CD4-positive, alpha-beta T cell treated with Interleukin-17A for 1 hour (primary cell): ENCODE results near the gene NELL1.

Experiments used
- DNase-seq: peaks from one replicate; pipeline ENCODE4 v3.0.0-alpha.2; 2020

NELL1 gene

GRCh38 chr11:20669820-20670684 lies 666 bp downstream of the NELL1 start:
- DNase-seq: no peak

DNA sequence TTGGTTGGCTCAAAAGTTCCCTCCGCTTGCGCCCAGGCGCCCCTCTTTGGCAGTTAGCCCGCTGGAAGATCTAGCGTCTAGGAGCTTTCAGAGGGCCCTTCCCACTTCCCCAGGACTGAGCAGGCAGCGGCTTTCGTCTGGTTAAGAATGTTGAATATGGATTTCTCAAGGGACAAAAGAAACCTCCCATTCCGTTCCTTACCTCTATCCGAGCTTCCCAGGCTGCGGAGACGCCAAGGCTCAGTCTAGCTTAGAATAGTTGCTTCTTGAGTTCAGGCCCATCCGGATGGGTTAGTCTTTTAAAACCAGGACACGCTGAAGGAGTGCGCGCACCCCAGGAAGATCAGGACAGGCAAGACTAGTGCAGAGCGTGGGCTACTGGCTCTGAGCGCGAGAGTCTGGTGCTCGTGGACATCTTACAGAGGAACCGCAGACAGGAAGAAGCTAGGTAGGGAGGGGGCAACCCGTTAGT lies 1.6 kb downstream of the NELL1 start:
- DNase-seq: no peak

DNA sequence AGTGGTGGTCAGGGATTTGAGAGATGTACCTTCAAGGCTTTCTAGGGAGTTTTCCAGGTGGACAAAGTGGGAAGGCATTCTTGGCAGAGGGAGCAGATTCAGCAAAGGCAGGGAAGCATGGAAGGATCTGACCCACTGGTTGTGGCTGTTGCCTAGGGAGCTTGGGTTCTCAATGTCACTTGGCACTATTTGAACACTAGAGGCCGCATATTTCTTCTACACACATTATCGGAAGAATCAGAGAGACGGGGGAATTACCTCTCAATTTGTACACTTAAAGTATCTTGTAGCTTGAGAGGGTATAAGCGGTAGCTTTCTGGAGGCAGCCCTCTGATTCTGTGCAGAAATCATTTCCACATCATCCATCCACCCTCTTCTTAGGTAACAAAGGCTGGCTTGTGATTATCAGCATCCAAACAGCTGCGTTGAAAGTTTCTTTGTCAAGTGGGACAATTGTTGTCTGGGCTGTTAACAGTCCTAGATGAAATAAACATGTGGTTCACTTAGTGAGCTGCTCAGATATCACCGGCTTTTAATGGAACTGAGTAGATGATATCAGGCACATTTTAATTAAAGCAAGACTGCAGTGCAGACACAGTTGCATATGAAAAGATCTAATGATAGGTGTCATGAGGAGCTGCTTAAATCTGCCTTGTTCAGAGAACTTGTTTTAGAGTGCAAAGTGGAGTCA lies 2.6 kb downstream of the NELL1 start:
- DNase-seq: no peak

- DNase-seq: no peak
Observed at GRCh38 chr11:20672575-20672974, 3.2 kb downstream of the NELL1 start.

GRCh38 chr11:20676658-20677057 lies 7.3 kb downstream of the NELL1 start:
- DNase-seq: no peak

GRCh38 chr11:20688761-20689160 lies 19.4 kb downstream of the NELL1 start:
- no peak for DNase-seq

GRCh38 chr11:20707876-20708275 lies 38.5 kb downstream of the NELL1 start:
- no peak for DNase-seq

DNA sequence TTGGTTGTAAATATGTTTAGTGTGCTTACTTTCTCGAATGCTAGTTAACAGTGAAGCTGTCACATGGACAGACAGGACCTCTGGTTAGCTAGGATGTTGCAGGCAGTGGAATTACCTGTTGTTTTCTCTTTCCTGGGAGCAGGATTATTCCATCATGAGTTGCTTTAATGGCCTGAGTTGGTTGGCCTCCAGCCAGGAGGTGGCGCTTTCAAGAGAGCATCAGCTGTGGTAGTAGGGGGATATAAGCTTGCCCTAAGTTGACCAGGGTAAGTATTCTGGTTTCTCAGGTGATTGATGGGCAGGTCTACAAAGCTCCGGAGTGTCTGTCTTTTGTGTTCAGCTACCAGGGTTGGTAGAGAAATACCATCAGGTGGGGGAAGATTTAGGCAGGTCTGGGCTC lies 43.5 kb downstream of the NELL1 start:
- DNase-seq: no peak

DNA sequence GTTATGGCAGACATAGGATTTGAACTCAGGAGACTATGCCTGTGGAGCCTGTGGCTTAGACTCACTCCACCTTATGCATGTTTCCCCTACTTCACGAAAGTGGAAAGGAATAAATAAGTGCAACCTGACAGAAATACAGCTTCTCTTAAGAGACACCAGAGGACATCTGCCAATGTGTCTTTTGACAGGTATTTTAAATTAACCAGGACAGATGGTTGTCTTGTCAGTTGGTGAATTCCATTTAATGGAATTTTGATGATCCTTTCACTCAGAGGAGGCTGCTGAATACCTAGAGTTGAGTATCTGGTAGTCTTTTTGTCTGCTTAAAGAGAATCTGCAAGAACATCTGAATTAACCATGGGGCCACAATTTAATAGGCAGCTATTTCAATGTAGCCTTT lies 46.1 kb downstream of the NELL1 start:
- no peak for DNase-seq

DNA sequence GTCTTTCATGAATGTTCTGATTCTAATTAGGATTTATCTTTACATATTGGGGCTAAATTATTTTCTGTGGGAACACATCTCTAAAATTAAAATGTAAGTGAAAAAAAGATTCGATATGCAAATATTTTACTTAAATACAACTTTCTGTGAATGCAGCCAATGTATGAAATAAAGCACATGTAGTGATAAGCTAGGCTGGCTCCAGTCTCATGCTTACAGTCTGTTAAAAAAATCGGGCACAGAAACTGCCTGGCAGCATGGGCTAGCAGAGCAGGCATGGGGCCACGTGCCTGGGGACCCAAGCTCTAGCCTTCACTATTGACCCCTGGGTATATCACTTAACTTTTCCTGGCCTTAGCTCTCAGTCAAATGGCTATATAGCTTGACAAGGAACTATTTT lies 46.5 kb downstream of the NELL1 start:
- no peak for DNase-seq

- DNase-seq: no peak
Observed at GRCh38 chr11:20719821-20720220, 50.4 kb downstream of the NELL1 start.

DNA sequence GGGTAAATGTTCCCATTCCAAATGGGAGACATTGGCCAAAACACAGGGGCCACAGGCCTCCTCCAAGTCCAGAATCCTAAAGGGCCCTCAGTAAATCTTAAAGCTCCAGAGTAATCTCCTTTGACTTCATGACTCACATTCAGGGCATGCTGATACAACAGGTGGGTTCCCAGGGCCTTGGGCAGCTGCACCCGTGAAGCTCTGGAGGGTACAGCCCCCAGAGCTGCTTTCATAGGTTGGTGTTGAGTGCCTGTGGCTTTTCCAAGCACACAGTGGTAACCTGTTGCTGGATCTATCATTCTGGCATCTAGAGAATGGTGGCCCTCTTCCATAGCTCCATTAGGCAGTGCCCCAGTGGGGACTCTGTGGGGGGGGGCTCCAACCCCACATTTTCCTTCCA lies 54.0 kb downstream of the NELL1 start:
- DNase-seq: no peak

DNA sequence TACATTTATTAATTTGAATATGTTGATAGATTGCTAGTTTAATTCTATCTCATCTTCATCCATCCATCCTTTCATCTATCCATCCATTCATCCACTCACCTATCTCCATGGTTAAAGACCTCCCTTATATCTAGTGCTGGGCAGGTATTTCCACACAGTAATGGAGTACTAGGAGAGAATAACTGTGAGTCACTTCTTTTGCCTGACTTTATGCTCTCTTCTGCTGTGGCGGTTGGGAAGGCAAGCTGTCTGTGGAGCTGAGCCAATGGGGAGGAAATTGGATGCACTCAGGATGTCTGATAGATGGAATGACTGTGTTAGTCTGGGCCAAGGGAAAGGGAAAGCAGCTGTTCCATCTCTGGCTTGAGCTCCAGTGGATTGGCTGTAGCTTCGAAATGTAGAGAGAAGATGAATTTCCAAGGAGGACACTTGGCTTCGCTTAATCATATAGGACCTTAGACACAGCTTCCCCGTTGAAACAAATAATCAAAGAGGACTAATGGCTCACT lies 60.3 kb downstream of the NELL1 start:
- no peak for DNase-seq

- no peak for DNase-seq
Observed at GRCh38 chr11:20731676-20732215, 62.4 kb downstream of the NELL1 start.

- DNase-seq: no peak
Observed at GRCh38 chr11:20739107-20739506, 69.7 kb downstream of the NELL1 start.

GRCh38 chr11:20739577-20739976 lies 70.2 kb downstream of the NELL1 start:
- DNase-seq: no peak

- DNase-seq: no peak
Observed at GRCh38 chr11:20754933-20755332, 85.5 kb downstream of the NELL1 start.

DNA sequence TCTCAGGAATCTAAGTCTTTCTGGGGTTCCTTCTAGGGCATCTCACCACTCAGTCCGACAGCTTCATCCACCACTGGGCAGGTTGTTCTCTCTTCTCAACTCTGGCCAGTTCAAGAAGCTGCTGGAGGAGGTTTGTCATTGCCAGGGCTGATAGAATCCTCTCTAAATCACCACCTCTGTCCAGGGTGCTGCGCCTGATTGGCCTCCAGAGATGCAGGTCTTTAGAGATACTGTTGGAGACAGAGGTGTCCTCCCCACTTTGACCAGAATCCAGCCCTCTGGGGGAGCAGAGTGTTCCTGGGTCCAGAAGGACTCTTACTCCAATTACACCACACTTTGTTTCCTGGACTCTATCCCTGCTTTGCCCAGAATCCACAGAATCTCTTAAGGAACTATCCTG lies 90.2 kb downstream of the NELL1 start:
- DNase-seq: no peak

DNA sequence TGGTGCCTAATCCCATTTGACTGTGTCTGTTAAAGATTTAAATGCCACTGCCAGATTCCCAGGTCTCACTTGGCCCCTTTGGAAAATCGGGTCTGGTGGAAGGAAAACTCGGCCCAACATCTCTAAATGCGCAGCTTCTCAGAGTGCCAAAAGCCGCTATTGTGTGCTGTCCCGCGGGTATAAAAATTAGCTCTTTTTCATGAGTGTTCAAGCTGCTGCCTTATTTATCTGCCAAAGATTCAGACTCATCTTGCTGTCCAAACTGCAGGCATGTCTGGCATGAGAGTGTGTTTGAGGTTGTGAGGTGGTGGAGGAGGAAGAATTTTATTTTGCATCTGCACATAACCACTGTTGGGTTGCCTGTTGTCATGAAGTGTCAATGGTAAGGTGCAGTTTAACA lies 91.4 kb downstream of the NELL1 start:
- DNase-seq: no peak

GRCh38 chr11:20762116-20762844 lies 92.9 kb downstream of the NELL1 start:
- no peak for DNase-seq

DNA sequence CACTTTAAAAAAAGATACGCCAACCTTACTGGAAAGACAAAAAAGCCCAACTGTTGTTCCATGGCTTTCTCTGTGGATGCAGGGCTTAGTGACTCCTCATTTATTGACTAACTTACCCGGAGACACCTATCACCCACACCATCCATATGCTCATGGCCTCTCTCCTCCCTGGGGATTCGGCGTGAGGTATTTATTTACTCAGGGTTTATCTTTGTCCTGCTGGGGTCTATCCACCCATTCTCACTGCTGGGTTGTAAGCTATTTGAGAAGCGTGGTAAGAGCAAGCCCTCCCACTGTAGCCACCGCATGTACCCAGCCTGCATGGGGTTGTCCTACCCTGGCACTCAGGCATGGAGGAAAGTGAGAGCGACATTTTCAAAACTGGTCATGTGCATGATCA lies 93.6 kb downstream of the NELL1 start:
- DNase-seq: no peak

DNA sequence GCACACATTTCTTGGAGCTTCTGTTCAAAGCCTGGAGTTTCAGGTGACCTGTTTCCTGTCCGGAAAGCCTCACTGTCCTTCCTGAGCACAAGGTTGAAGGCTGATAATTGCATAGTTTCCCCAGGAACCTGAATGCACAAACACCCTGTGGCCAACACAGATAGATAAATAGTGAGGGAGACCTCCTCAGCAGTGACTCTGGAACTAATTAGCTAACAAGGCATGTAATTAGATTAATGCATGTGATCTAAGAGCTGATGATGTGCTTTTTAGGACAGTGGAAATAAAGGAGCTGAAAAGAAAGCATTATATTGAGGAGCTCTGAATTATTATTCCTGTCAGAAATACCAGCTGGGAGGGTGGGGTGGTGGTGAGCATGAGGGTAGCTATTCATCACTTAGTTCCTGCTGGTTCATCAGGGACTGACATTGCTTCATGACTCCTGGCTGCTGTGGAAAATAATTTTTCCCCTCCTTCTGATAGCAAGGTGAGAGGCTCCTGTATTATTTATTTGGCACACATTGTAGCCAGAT lies 101.1 kb downstream of the NELL1 start:
- DNase-seq: no peak

GRCh38 chr11:20771026-20771425 lies 101.6 kb downstream of the NELL1 start:
- DNase-seq: no peak
